HEK293 (cell line): ENCODE data around the gene PALB2.

Source experiments
- CTCF ChIA-PET: fragments of 350-600 bp; formaldehyde crosslinking; extraction: SDS; loops from one replicate; lab custom pipeline; 2021; ENCODE audit warnings: antibody characterized with exemption; lab: Yijun Ruan, JAX
- POLR2A ChIA-PET: fragments of 300-600 bp; formaldehyde crosslinking; extraction: SDS; loops from one replicate; lab custom pipeline; 2020; ENCODE audit warnings: antibody characterized with exemption, inconsistent platforms; lab: Yijun Ruan, JAX
- H3K27ac ChIP-seq: fragments of 200-500 bp; sonication (Bioruptor generic); 2 replicates; pipeline ENCODE4 v1.5.1; 2014; ENCODE audit warnings: low read depth, low read length, control low read depth, inconsistent platforms; ENCODE audit errors: extremely low read depth
- H3K36me3 ChIP-seq, 2 experiments: fragments of 200-500 bp in 1 of 2; sonication (Bioruptor generic) in 1 of 2; 1 replicate in 1 of 2; 2 replicates in 1 of 2; pipeline ENCODE4 v1.5.1; 2014 to 2017; ENCODE audit warnings: inconsistent platforms in 2 of 2, low read length in 2 of 2; ENCODE audit not compliant: control insufficient read depth in 2 of 2, insufficient read depth in 1 of 2
- H3K4me1 ChIP-seq: fragments of 200-500 bp; sonication (Bioruptor generic); 2 replicates; pipeline ENCODE4 v1.5.1; 2014; ENCODE audit warnings: mild to moderate bottlenecking, low read length, inconsistent platforms; ENCODE audit not compliant: control insufficient read depth, insufficient read depth
- H3K4me3 ChIP-seq: 2 replicates; pipeline ENCODE4 v1.5.1; 2011; ENCODE audit warnings: low read depth, mild to moderate bottlenecking, control low read depth, low read length, moderate library complexity
- H3K9me3 ChIP-seq: fragments of 200-500 bp; sonication (Bioruptor generic); 2 replicates; pipeline ENCODE4 v1.5.1; 2014; ENCODE audit warnings: low read depth, low read length, inconsistent platforms; ENCODE audit not compliant: control insufficient read depth, insufficient read depth
- ATF2 ChIP-seq: fragments of 450-650 bp; formaldehyde crosslinking; IDR thresholded peaks from 2 replicates; pipeline ENCODE4 v1.5.1; 2016; ENCODE audit warnings: missing biosample characterization, missing genetic modification characterization, low read depth
- GLI4 ChIP-seq: fragments of 450-650 bp; formaldehyde crosslinking; IDR thresholded peaks from 2 replicates; pipeline ENCODE4 v1.5.1; 2016; ENCODE audit warnings: missing biosample characterization, missing genetic modification characterization
- GLIS2 ChIP-seq: fragments of 450-650 bp; formaldehyde crosslinking; IDR thresholded peaks from 2 replicates; pipeline ENCODE4 v1.5.1; 2016; ENCODE audit warnings: missing biosample characterization, missing genetic modification characterization
- WT1 ChIP-seq: fragments of 450-650 bp; formaldehyde crosslinking; IDR thresholded peaks from 2 replicates; pipeline ENCODE4 v1.5.1; 2016; ENCODE audit warnings: missing biosample characterization, missing genetic modification characterization
- ZNF114 ChIP-seq: fragments of 450-650 bp; formaldehyde crosslinking; IDR thresholded peaks from 2 replicates; pipeline ENCODE4 v1.5.0; 2017; ENCODE audit warnings: missing biosample characterization, missing genetic modification characterization
- ZNF133 ChIP-seq: fragments of 450-650 bp; formaldehyde crosslinking; IDR thresholded peaks from 2 replicates; pipeline ENCODE4 v1.5.1; 2016; ENCODE audit warnings: missing biosample characterization, missing genetic modification characterization
- ZNF138 ChIP-seq: fragments of 450-650 bp; formaldehyde crosslinking; IDR thresholded peaks from 2 replicates; pipeline ENCODE4 v1.5.1; 2016; ENCODE audit warnings: missing biosample characterization, missing genetic modification characterization, borderline replicate concordance
- ZNF175 ChIP-seq: fragments of 450-650 bp; formaldehyde crosslinking; IDR thresholded peaks from 2 replicates; pipeline ENCODE4 v1.5.1; 2016; ENCODE audit warnings: missing biosample characterization, missing genetic modification characterization
- ZNF24 ChIP-seq: fragments of 450-650 bp; formaldehyde crosslinking; IDR thresholded peaks from 2 replicates; pipeline ENCODE4 v1.5.1; 2016; ENCODE audit warnings: missing biosample characterization, missing genetic modification characterization
- ZNF335 ChIP-seq: fragments of 450-650 bp; formaldehyde crosslinking; conservative IDR thresholded peaks from 2 replicates; pipeline ENCODE4 v1.5.1; 2016; ENCODE audit warnings: missing biosample characterization, missing genetic modification characterization
- ZNF350 ChIP-seq: fragments of 450-650 bp; formaldehyde crosslinking; IDR thresholded peaks from 2 replicates; pipeline ENCODE4 v1.5.0; 2017; ENCODE audit warnings: missing biosample characterization, mild to moderate bottlenecking, missing genetic modification characterization
- ZNF426 ChIP-seq: fragments of 450-650 bp; formaldehyde crosslinking; IDR thresholded peaks from 2 replicates; pipeline ENCODE4 v1.5.1; 2017; ENCODE audit warnings: missing biosample characterization, missing genetic modification characterization, mild to moderate bottlenecking, inconsistent platforms, moderate library complexity
- ZNF555 ChIP-seq: fragments of 450-650 bp; formaldehyde crosslinking; conservative IDR thresholded peaks from 2 replicates; pipeline ENCODE4 v1.5.1; 2017; ENCODE audit warnings: missing biosample characterization, mild to moderate bottlenecking, missing genetic modification characterization, inconsistent platforms
- ZXDB ChIP-seq: fragments of 450-650 bp; formaldehyde crosslinking; IDR thresholded peaks from 2 replicates; pipeline ENCODE4 v1.5.1; 2016; ENCODE audit warnings: missing biosample characterization, missing genetic modification characterization
- TF ChIP-seq, protein P1 (sequence below): fragments of 450-650 bp; formaldehyde crosslinking; IDR thresholded peaks from 2 replicates; pipeline ENCODE4 v1.5.1; 2016; ENCODE audit warnings: missing biosample characterization, missing genetic modification characterization
- TF ChIP-seq, protein P2 (sequence below): fragments of 450-650 bp; formaldehyde crosslinking; IDR thresholded peaks from 2 replicates; pipeline ENCODE4 v1.5.1; 2017; ENCODE audit warnings: missing biosample characterization, missing genetic modification characterization
- TF ChIP-seq, protein P3 (sequence below): fragments of 450-650 bp; formaldehyde crosslinking; conservative IDR thresholded peaks from 2 replicates; pipeline ENCODE4 v1.5.1; 2016; ENCODE audit warnings: low read depth, missing biosample characterization, missing genetic modification characterization
- TF ChIP-seq, protein P4 (sequence below): fragments of 450-650 bp; formaldehyde crosslinking; conservative IDR thresholded peaks from 2 replicates; pipeline ENCODE4 v1.5.1; 2016; ENCODE audit warnings: low read depth, missing biosample characterization, missing genetic modification characterization

PALB2 gene

DNA sequence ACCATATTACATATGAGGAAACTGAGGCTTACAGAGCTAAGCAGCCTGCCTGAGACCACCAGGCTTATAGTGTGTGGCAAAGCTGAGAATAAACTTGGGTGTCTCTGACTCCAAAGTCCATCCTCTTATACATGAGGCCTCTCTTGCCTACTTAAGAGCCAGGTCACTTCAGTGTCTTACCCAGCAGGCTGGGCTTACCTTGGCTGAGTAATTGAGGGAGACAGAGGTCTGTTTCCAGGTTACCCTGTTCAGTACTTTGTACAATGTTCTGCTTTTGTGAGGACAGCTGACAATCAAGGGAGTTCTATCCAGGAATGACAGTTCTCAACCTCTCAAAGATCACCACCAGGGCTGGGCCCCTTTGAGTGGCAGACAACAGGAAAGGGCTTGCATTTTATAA is 59.3 kb downstream of the PALB2 start:
- Histone ChIP-seq H3K27ac (no peak overlapping the region), H3K4me3 (no peak overlapping the region), H3K9me3 (no peaks in the 10 kb centered on the region), H3K4me1 (no peaks in the 10 kb centered on the region), H3K36me3 (peaks cover 23 to 74% of the 10 kb centered on the region in 2 experiments; a peak in 2 of 3 replicates)
- no peak for TF ChIP-seq ZNF133 (tag by site-specific recombination)
- TF ChIP-seq ZNF335: no peak
- TF ChIP-seq ZXDB: no peak
- TF ChIP-seq, protein P1, sequence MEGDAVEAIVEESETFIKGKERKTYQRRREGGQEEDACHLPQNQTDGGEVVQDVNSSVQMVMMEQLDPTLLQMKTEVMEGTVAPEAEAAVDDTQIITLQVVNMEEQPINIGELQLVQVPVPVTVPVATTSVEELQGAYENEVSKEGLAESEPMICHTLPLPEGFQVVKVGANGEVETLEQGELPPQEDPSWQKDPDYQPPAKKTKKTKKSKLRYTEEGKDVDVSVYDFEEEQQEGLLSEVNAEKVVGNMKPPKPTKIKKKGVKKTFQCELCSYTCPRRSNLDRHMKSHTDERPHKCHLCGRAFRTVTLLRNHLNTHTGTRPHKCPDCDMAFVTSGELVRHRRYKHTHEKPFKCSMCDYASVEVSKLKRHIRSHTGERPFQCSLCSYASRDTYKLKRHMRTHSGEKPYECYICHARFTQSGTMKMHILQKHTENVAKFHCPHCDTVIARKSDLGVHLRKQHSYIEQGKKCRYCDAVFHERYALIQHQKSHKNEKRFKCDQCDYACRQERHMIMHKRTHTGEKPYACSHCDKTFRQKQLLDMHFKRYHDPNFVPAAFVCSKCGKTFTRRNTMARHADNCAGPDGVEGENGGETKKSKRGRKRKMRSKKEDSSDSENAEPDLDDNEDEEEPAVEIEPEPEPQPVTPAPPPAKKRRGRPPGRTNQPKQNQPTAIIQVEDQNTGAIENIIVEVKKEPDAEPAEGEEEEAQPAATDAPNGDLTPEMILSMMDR: no peak
- no peak for TF ChIP-seq ZNF24 (tag by site-specific recombination)
- TF ChIP-seq ZNF114 (tag by site-specific recombination): no peak
- TF ChIP-seq WT1 (tag by site-specific recombination): no peak
- no peak for TF ChIP-seq ZNF426 (tag by site-specific recombination)
- no peak for TF ChIP-seq ZNF138 (tag by site-specific recombination)
- TF ChIP-seq ZNF555: no peak
- no peak for TF ChIP-seq ZNF175 (tag by site-specific recombination)
- TF ChIP-seq, protein P2, sequence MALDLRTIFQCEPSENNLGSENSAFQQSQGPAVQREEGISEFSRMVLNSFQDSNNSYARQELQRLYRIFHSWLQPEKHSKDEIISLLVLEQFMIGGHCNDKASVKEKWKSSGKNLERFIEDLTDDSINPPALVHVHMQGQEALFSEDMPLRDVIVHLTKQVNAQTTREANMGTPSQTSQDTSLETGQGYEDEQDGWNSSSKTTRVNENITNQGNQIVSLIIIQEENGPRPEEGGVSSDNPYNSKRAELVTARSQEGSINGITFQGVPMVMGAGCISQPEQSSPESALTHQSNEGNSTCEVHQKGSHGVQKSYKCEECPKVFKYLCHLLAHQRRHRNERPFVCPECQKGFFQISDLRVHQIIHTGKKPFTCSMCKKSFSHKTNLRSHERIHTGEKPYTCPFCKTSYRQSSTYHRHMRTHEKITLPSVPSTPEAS (tag by site-specific recombination): no peak
- TF ChIP-seq ZNF350 (tag by site-specific recombination): no peak
- no peak for TF ChIP-seq ATF2
- CTCF ChIA-PET: interaction anchor here (1.1 to 1.5 kb wide), 2 partner anchors 10 to 15 kb away, joined by 3 to 8 read pairs; partner anchors contain the start of gene NDUFAB1
- POLR2A ChIA-PET: interaction anchor here (0.6 to 1.5 kb wide), 2 partner anchors 15 to 294 kb away, joined by 3 to 5 read pairs; no protein-coding TSS in a partner anchor

DNA sequence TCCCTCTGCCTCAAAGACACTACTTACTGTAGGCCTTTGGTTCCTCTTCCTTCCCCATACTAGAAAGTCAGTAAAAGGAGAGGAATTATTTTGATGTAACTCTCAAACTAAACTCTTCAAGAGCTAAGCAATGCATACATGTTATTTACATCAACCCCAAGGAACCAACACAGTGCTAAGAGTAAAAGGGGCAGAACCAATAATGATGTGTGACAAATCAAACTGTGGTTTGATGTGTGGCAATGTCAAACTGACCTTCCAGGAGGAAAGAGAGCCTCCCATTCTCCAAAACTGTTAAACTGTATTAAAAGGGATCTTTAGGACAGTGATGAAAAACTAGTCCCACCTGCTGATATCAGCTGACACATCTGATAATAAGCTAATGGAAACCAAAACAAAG is 60.7 kb downstream of the PALB2 start:
- peaks cover 13 to 71% of the 10 kb centered on the region in 2 experiments; a peak in 2 of 3 replicates for H3K36me3 ChIP-seq
- POLR2A ChIA-PET: interaction anchor here (0.7 to 1.0 kb wide), 2 partner anchors 34 to 69 kb away, joined by 4 read pairs; no protein-coding TSS in a partner anchor

More for the DNA sequence above, 60.7 kb downstream of the PALB2 start:
- TF ChIP-seq GLIS2 (tag by site-specific recombination) (no peak), GLI4 (tag by site-specific recombination) (no peak)
- TF ChIP-seq, protein P3, sequence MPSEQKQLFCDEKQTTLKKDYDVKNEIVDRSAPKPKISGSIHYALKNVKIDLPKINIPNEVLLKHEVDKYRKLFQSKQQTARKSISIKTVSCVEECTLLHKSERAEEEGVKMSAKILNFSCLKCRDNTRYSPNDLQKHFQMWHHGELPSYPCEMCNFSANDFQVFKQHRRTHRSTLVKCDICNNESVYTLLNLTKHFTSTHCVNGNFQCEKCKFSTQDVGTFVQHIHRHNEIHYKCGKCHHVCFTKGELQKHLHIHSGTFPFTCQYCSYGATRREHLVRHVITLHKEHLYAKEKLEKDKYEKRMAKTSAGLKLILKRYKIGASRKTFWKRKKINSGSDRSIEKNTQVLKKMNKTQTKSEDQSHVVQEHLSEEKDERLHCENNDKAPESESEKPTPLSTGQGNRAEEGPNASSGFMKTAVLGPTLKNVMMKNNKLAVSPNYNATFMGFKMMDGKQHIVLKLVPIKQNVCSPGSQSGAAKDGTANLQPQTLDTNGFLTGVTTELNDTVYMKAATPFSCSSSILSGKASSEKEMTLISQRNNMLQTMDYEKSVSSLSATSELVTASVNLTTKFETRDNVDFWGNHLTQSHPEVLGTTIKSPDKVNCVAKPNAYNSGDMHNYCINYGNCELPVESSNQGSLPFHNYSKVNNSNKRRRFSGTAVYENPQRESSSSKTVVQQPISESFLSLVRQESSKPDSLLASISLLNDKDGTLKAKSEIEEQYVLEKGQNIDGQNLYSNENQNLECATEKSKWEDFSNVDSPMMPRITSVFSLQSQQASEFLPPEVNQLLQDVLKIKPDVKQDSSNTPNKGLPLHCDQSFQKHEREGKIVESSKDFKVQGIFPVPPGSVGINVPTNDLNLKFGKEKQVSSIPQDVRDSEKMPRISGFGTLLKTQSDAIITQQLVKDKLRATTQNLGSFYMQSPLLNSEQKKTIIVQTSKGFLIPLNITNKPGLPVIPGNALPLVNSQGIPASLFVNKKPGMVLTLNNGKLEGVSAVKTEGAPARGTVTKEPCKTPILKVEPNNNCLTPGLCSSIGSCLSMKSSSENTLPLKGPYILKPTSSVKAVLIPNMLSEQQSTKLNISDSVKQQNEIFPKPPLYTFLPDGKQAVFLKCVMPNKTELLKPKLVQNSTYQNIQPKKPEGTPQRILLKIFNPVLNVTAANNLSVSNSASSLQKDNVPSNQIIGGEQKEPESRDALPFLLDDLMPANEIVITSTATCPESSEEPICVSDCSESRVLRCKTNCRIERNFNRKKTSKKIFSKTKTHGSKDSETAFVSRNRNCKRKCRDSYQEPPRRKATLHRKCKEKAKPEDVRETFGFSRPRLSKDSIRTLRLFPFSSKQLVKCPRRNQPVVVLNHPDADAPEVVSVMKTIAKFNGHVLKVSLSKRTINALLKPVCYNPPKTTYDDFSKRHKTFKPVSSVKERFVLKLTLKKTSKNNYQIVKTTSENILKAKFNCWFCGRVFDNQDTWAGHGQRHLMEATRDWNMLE: no peak
- TF ChIP-seq, protein P4, sequence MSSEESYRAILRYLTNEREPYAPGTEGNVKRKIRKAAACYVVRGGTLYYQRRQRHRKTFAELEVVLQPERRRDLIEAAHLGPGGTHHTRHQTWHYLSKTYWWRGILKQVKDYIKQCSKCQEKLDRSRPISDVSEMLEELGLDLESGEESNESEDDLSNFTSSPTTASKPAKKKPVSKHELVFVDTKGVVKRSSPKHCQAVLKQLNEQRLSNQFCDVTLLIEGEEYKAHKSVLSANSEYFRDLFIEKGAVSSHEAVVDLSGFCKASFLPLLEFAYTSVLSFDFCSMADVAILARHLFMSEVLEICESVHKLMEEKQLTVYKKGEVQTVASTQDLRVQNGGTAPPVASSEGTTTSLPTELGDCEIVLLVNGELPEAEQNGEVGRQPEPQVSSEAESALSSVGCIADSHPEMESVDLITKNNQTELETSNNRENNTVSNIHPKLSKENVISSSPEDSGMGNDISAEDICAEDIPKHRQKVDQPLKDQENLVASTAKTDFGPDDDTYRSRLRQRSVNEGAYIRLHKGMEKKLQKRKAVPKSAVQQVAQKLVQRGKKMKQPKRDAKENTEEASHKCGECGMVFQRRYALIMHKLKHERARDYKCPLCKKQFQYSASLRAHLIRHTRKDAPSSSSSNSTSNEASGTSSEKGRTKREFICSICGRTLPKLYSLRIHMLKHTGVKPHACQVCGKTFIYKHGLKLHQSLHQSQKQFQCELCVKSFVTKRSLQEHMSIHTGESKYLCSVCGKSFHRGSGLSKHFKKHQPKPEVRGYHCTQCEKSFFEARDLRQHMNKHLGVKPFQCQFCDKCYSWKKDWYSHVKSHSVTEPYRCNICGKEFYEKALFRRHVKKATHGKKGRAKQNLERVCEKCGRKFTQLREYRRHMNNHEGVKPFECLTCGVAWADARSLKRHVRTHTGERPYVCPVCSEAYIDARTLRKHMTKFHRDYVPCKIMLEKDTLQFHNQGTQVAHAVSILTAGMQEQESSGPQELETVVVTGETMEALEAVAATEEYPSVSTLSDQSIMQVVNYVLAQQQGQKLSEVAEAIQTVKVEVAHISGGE: peak; percentile 48; the same call in 1 of the 2 replicates
- no peaks in the 10 kb centered on the region for H3K4me1 ChIP-seq
- H3K9me3 ChIP-seq: no peaks in the 10 kb centered on the region
- CTCF ChIA-PET: interaction anchor here (1.0 kb wide), 1 partner anchor 16 kb away, joined by 3 read pairs; no protein-coding TSS in a partner anchor
- no peak overlapping the region for H3K4me3 ChIP-seq
- no peak overlapping the region for H3K27ac ChIP-seq
